ENCODE data around the gene RWDD2A. TPM values are rescaled to one million over a fixed set of nuclear protein-coding genes. Genes with fewer than 3 reads are reported as not detected.

RWDD2A gene
- total and polyA plus RNA-seq, 2 of the 8 experiments (the other 6 are each of a cell fraction or from before 2014, with no cell fraction given): 2.1 to 3.6 TPM

- TF ChIP-seq HDAC2 (IDR thresholded peaks at IDR 0.05; ENCODE audit: borderline replicate concordance in 1 of 2, low read depth in 2 of 2, low read length in 2 of 2) (no peak), BACH1 (IDR thresholded peaks at IDR 0.05; ENCODE audit: low read length) (no peak)
Measured at GRCh38 chr6:83188501-83188900, 4.7 kb upstream of the RWDD2A start (continued).

All from H1 (cell line).